Vagina (tissue), 2 donors: ENCODE results near the gene MRPS33.

Experiments
- POLR2A ChIP-seq, 2 donors: fragments of 450-650 bp; IDR thresholded peaks; one replicate each; pipeline ENCODE4 v1.6.1; 2017; ENCODE audit warnings: antibody characterized with exemption in 2 of 2, mild to moderate bottlenecking in 2 of 2, moderate library complexity in 2 of 2
- POLR2AphosphoS5 ChIP-seq, 2 donors: sonication (generic); formaldehyde crosslinking; IDR thresholded peaks; one replicate each; pipeline ENCODE4 v1.9.0; 2017; ENCODE audit warnings: antibody characterized with exemption in 2 of 2, mild to moderate bottlenecking in 2 of 2, low read depth in 1 of 2; ENCODE audit not compliant: insufficient read depth in 1 of 2

- no peak for TF ChIP-seq POLR2A (IDR thresholded peaks at IDR 0.05)
- TF ChIP-seq POLR2AphosphoS5 (IDR thresholded peaks at IDR 0.05; ENCODE audit: insufficient read depth in 1 of 2, low read depth in 1 of 2) = no peak
Measured at GRCh38 chr7:141024668-141025067, 9.9 kb upstream of the MRPS33 start.
